ENCODE results near the gene MZT1. TPM values are rescaled to one million over a fixed set of nuclear protein-coding genes. Genes with fewer than 3 reads are reported as not detected.

Gene MZT1
- total and polyA plus RNA-seq, 3 experiments from 2014 or later: 7.8 to 30.6 (median 26.3) TPM

DNA sequence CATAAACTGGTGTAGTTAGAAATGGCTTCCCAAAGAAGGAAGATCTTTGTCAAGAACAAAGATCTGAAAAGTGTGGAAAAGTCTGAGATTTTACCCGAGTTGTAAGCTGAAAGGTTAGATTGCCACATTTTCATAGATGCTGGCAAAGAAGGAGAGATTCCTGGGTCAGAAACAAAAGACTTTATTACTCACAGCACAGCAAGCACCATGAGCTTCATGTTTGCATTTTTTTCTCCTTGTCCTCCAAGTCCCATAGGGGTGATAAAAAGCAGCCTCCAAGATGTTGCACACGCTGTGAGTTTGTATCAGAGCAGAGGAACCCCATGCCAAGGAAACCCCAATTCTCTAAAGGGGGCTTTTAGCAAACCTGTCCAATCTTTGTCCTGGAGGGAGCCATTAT, 29.3 kb downstream of the MZT1 start:
- H3K27ac ChIP-seq (ENCODE audit: low read depth, low read length): no peak overlapping the region
- no peak for DNase-seq
- no peaks in the 10 kb centered on the region for H3K9me3 ChIP-seq (ENCODE audit: low read length)
- Mint-ChIP-seq H3K4me3 (no peak overlapping the region), H3K4me1 (no peaks in the 10 kb centered on the region), H3K36me3 (no peaks in the 10 kb centered on the region), H3K9me3 (peaks cover 0 to 9% (median 0%) of the 10 kb centered on the region in 5 donors), H3K27me3 (peaks cover 12% of the 10 kb centered on the region in 2 donors), H3K27ac (no peak overlapping the region)
- no peak overlapping the region for H3K4me3 ChIP-seq (ENCODE audit: low read length)
- POLR2A ChIA-PET: no interaction called here
- H3K27me3 ChIP-seq (ENCODE audit: insufficient read depth, low read length, poor library complexity, severe bottlenecking): no peaks in the 10 kb centered on the region
- CTCF ChIA-PET: no interaction called here
- H3K4me1 ChIP-seq (ENCODE audit: insufficient read depth, low read length): no peaks in the 10 kb centered on the region
- no peaks in the 10 kb centered on the region for H3K36me3 ChIP-seq (ENCODE audit: insufficient read depth, low read length)

GRCh38 chr13:72696579-72696978, 30.9 kb downstream of the MZT1 start:
- H3K27ac ChIP-seq (ENCODE audit: low read depth, low read length): no peak overlapping the region
- H3K4me3 Mint-ChIP-seq: no peak overlapping the region
- no peaks in the 10 kb centered on the region for H3K36me3 Mint-ChIP-seq
- H3K27ac Mint-ChIP-seq: no peak overlapping the region
- no peak for DNase-seq
- H3K27me3 ChIP-seq (ENCODE audit: insufficient read depth, low read length, poor library complexity, severe bottlenecking): no peaks in the 10 kb centered on the region
- peaks cover 0 to 3% (median 0%) of the 10 kb centered on the region in 5 donors for H3K9me3 Mint-ChIP-seq
- POLR2A ChIA-PET: no interaction called here
- H3K27me3 Mint-ChIP-seq: peaks cover 12 to 18% of the 10 kb centered on the region in 2 donors
- H3K4me3 ChIP-seq (ENCODE audit: low read length): no peak overlapping the region
- H3K4me1 Mint-ChIP-seq: no peaks in the 10 kb centered on the region
- CTCF ChIA-PET: no interaction called here
- no peaks in the 10 kb centered on the region for H3K36me3 ChIP-seq (ENCODE audit: insufficient read depth, low read length)
- H3K9me3 ChIP-seq (ENCODE audit: low read length): no peaks in the 10 kb centered on the region
- H3K4me1 ChIP-seq (ENCODE audit: insufficient read depth, low read length): no peaks in the 10 kb centered on the region

GRCh38 chr13:72694314-72694713, 33.1 kb downstream of the MZT1 start:
- ChIA-PET CTCF (no interaction called here), POLR2A (no interaction called here)
- Mint-ChIP-seq H3K36me3 (no peaks in the 10 kb centered on the region), H3K9me3 (peaks cover 0 to 3% (median 0%) of the 10 kb centered on the region in 5 donors), H3K27ac (no peak overlapping the region), H3K4me1 (no peaks in the 10 kb centered on the region), H3K4me3 (no peak overlapping the region), H3K27me3 (peaks cover 17 to 24% of the 10 kb centered on the region in 2 donors)
- no peak overlapping the region for H3K27ac ChIP-seq (ENCODE audit: low read depth, low read length)
- H3K4me3 ChIP-seq (ENCODE audit: low read length): no peak overlapping the region
- H3K36me3 ChIP-seq (ENCODE audit: insufficient read depth, low read length): no peaks in the 10 kb centered on the region
- H3K27me3 ChIP-seq (ENCODE audit: insufficient read depth, low read length, poor library complexity, severe bottlenecking): no peaks in the 10 kb centered on the region
- DNase-seq: no peak
- H3K4me1 ChIP-seq (ENCODE audit: insufficient read depth, low read length): no peaks in the 10 kb centered on the region
- H3K9me3 ChIP-seq (ENCODE audit: low read length): no peaks in the 10 kb centered on the region

DNA sequence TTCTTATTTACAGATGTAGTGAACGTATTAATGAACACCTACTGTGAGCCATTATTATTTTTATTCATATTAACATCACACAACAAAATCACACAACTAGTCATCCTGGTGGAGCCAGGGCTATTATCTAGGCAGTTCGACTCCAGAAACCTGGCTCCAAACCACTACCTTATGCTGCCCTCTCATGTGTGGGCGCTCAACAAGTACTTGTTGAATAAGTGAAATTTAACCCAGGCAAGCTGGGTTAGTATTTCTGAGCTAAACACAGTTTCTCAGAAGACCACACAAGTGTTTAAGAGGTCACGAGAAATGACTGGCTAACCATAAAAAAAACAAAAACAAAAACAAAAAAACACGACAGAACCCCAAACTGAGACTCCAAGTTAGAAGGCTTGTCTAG, 33.6 kb downstream of the MZT1 start:
- ChIA-PET CTCF (no interaction called here), POLR2A (no interaction called here)
- no peak overlapping the region for H3K27ac Mint-ChIP-seq
- Histone ChIP-seq H3K27me3 (ENCODE audit: insufficient read depth, low read length, poor library complexity, severe bottlenecking) (no peaks in the 10 kb centered on the region), H3K4me3 (ENCODE audit: low read length) (no peak overlapping the region), H3K27ac (ENCODE audit: low read depth, low read length) (no peak overlapping the region), H3K9me3 (ENCODE audit: low read length) (no peaks in the 10 kb centered on the region), H3K4me1 (ENCODE audit: insufficient read depth, low read length) (no peaks in the 10 kb centered on the region), H3K36me3 (ENCODE audit: insufficient read depth, low read length) (no peaks in the 10 kb centered on the region)
- H3K4me3 Mint-ChIP-seq: no peak overlapping the region
- DNase-seq: no peak
- peaks cover 0 to 3% (median 0%) of the 10 kb centered on the region in 5 donors for H3K9me3 Mint-ChIP-seq
- H3K36me3 Mint-ChIP-seq: no peaks in the 10 kb centered on the region
- H3K4me1 Mint-ChIP-seq: no peaks in the 10 kb centered on the region
- H3K27me3 Mint-ChIP-seq: peaks cover 17 to 20% of the 10 kb centered on the region in 2 donors

DNA sequence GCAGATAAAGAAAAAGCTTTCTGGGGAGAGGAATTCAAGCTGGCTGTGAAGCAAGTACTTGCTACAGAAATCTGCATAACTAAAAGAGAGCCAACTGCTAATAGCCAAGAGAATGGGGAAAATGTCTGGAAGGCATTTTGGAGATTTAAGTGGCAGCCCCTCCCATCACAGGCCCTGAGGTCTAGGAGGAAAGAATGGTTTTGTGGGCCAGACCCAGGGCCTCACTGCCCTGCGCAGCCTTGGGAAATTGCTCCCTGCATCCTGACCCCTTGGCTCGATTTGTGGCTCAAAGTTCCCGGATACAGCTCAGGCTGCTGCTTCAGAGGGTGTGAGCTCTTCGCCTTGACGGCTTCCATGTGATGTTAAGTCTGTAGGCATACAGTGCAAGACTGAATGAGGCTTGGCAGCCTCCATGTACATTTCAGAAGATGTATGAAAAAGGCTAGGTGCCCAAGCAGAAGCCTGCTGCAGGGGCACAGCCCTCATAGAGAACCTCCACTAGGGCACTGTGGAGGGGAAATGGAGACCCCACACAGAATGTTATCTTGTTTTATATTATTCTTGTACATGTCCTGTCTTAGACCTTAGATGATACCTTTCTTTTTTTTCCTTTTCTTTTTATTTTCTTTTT, 34.4 kb downstream of the MZT1 start:
- Histone ChIP-seq H3K9me3 (ENCODE audit: low read length) (no peaks in the 10 kb centered on the region), H3K36me3 (ENCODE audit: insufficient read depth, low read length) (no peaks in the 10 kb centered on the region), H3K4me3 (ENCODE audit: low read length) (no peak overlapping the region), H3K27ac (ENCODE audit: low read depth, low read length) (no peak overlapping the region), H3K27me3 (ENCODE audit: insufficient read depth, low read length, poor library complexity, severe bottlenecking) (no peaks in the 10 kb centered on the region), H3K4me1 (ENCODE audit: insufficient read depth, low read length) (no peaks in the 10 kb centered on the region)
- Mint-ChIP-seq H3K9me3 (peaks cover 0 to 3% (median 0%) of the 10 kb centered on the region in 5 donors), H3K27ac (no peak overlapping the region), H3K4me1 (no peaks in the 10 kb centered on the region), H3K27me3 (peaks cover 19 to 20% of the 10 kb centered on the region in 2 donors), H3K4me3 (no peak overlapping the region), H3K36me3 (no peaks in the 10 kb centered on the region)
- ChIA-PET CTCF (no interaction called here), POLR2A (no interaction called here)
- no peak for DNase-seq

GRCh38 chr13:72689181-72689696, 38.2 kb downstream of the MZT1 start:
- peaks cover 12 to 24% of the 10 kb centered on the region in 2 donors for H3K27me3 Mint-ChIP-seq
- no peak for DNase-seq
- no peak overlapping the region for H3K4me3 ChIP-seq (ENCODE audit: low read length)
- H3K36me3 Mint-ChIP-seq: no peaks in the 10 kb centered on the region
- no peaks in the 10 kb centered on the region for H3K9me3 ChIP-seq (ENCODE audit: low read length)
- H3K9me3 Mint-ChIP-seq: peaks cover 0 to 3% (median 0%) of the 10 kb centered on the region in 5 donors
- no peaks in the 10 kb centered on the region for H3K4me1 Mint-ChIP-seq
- H3K27ac Mint-ChIP-seq: no peak overlapping the region
- POLR2A ChIA-PET: no interaction called here
- CTCF ChIA-PET: interaction anchor here (1.0 kb wide), 1 partner anchor 33 kb away, joined by 3 read pairs; no protein-coding TSS in a partner anchor
- H3K36me3 ChIP-seq (ENCODE audit: insufficient read depth, low read length): no peaks in the 10 kb centered on the region
- H3K27me3 ChIP-seq (ENCODE audit: insufficient read depth, low read length, poor library complexity, severe bottlenecking): no peaks in the 10 kb centered on the region
- no peak overlapping the region for H3K27ac ChIP-seq (ENCODE audit: low read depth, low read length)
- H3K4me3 Mint-ChIP-seq: no peak overlapping the region
- H3K4me1 ChIP-seq (ENCODE audit: insufficient read depth, low read length): no peaks in the 10 kb centered on the region

GRCh38 chr13:72686766-72687165, 40.7 kb downstream of the MZT1 start:
- ChIA-PET POLR2A (no interaction called here), CTCF (no interaction called here)
- no peak overlapping the region for H3K4me3 Mint-ChIP-seq
- no peaks in the 10 kb centered on the region for H3K9me3 Mint-ChIP-seq
- Histone ChIP-seq H3K36me3 (ENCODE audit: insufficient read depth, low read length) (no peaks in the 10 kb centered on the region), H3K4me1 (ENCODE audit: insufficient read depth, low read length) (no peaks in the 10 kb centered on the region), H3K9me3 (ENCODE audit: low read length) (no peaks in the 10 kb centered on the region), H3K4me3 (ENCODE audit: low read length) (no peak overlapping the region), H3K27me3 (ENCODE audit: insufficient read depth, low read length, poor library complexity, severe bottlenecking) (no peaks in the 10 kb centered on the region), H3K27ac (ENCODE audit: low read depth, low read length) (no peak overlapping the region)
- H3K27ac Mint-ChIP-seq: no peak overlapping the region
- H3K36me3 Mint-ChIP-seq: no peaks in the 10 kb centered on the region
- DNase-seq: no peak
- H3K4me1 Mint-ChIP-seq: peaks cover 0 to 4% (median 0%) of the 10 kb centered on the region in 3 donors
- H3K27me3 Mint-ChIP-seq: peaks cover 18 to 35% of the 10 kb centered on the region in 2 donors

- POLR2A ChIA-PET: no interaction called here
- no peak overlapping the region for H3K4me3 ChIP-seq (ENCODE audit: low read length)
- H3K36me3 Mint-ChIP-seq: no peaks in the 10 kb centered on the region
- no peak for DNase-seq
- H3K4me1 ChIP-seq (ENCODE audit: insufficient read depth, low read length): no peaks in the 10 kb centered on the region
- peaks cover 0 to 3% (median 0%) of the 10 kb centered on the region in 5 donors for H3K9me3 Mint-ChIP-seq
- H3K27me3 ChIP-seq (ENCODE audit: insufficient read depth, low read length, poor library complexity, severe bottlenecking): no peaks in the 10 kb centered on the region
- no peak overlapping the region for H3K27ac Mint-ChIP-seq
- peaks cover 12 to 39% of the 10 kb centered on the region in 2 donors for H3K27me3 Mint-ChIP-seq
- no peaks in the 10 kb centered on the region for H3K9me3 ChIP-seq (ENCODE audit: low read length)
- no peaks in the 10 kb centered on the region for H3K36me3 ChIP-seq (ENCODE audit: insufficient read depth, low read length)
- peaks cover 0 to 4% (median 0%) of the 10 kb centered on the region in 3 donors for H3K4me1 Mint-ChIP-seq
- H3K4me3 Mint-ChIP-seq: no peak overlapping the region
- no peak overlapping the region for H3K27ac ChIP-seq (ENCODE audit: low read depth, low read length)
- CTCF ChIA-PET: no interaction called here
These were observed 47.1 kb downstream of the MZT1 start for GRCh38 chr13:72680353-72680752.

Data from CD8-positive, alpha-beta memory T cell (primary cell).